GM12874 (cell line): Measurements from ENCODE around the gene CEP104.

ENCODE experiments used
- CTCF ChIP-seq: IDR thresholded peaks from 2 replicates; pipeline ENCODE4 v1.5.1; 2011; ENCODE audit warnings: low read depth, mild to moderate bottlenecking, control low read depth, low read length, moderate library complexity; ENCODE audit not compliant: insufficient read depth

The CEP104 gene

GRCh38 chr1:3805038-3805437, 52.0 kb downstream of the CEP104 start:
- TF ChIP-seq CTCF: no peak

GRCh38 chr1:3803905-3804626, 52.9 kb downstream of the CEP104 start:
- no peak for TF ChIP-seq CTCF

GRCh38 chr1:3799976-3800685, 56.9 kb downstream of the CEP104 start:
- TF ChIP-seq CTCF: no peak

GRCh38 chr1:3796215-3797061, 60.6 kb downstream of the CEP104 start, which contains the start of gene LRRC47:
Gene LRRC47, minus strand, starts transcription at chr1:3796498. Its CDS starts 22 bp downstream, at chr1:3796476.
- no peak for TF ChIP-seq CTCF

- no peak for TF ChIP-seq CTCF
These were observed 61.4 kb downstream of the CEP104 start for GRCh38 chr1:3795453-3796214.

GRCh38 chr1:3790952-3791351, 66.1 kb downstream of the CEP104 start:
- no peak for TF ChIP-seq CTCF
